Natural killer cell (primary cell): Measurements from ENCODE around the gene PAK5. TPM values are rescaled to one million over a fixed set of nuclear protein-coding genes. Genes with fewer than 3 reads are reported as not detected.

Experiments used
- ATAC-seq, 3 donors: fragments of 150-1000 bp in 2 of 3; fragments of 200-7000 bp in 1 of 3; cut with Tn5 transposase; 1 replicate in 1 of 3; 2 replicates in 2 of 3; pipeline ENCODE4 v1.10.0; 2021; ENCODE audit warnings: mild to moderate bottlenecking in 2 of 3, moderate library complexity in 2 of 3
- DNase-seq, 2 donors: peaks; one replicate each; pipeline versions ENCODE4 v3.0.0 to v3.0.0-alpha.2; 2013 to 2021; ENCODE audit warnings: mixed read lengths in 1 of 2
- H3K27ac ChIP-seq: one replicate; pipeline ENCODE4 v1.5.1; 2013; ENCODE audit warnings: mild to moderate bottlenecking, low read length
- H3K27me3 ChIP-seq: one replicate; pipeline ENCODE4 v1.6.1; 2013; ENCODE audit warnings: low read length; ENCODE audit not compliant: control insufficient read depth, insufficient read depth
- H3K36me3 ChIP-seq: one replicate; pipeline ENCODE4 v1.6.1; 2013; ENCODE audit warnings: low read length; ENCODE audit not compliant: control insufficient read depth, insufficient read depth
- H3K4me1 ChIP-seq: one replicate; pipeline ENCODE4 v1.6.1; 2013; ENCODE audit warnings: low read length; ENCODE audit not compliant: control insufficient read depth, insufficient read depth
- H3K4me3 ChIP-seq: one replicate; pipeline ENCODE4 v1.5.1; 2013; ENCODE audit warnings: low read length
- H3K9me3 ChIP-seq: one replicate; pipeline ENCODE4 v1.6.1; 2013; ENCODE audit warnings: low read length; ENCODE audit not compliant: control insufficient read depth, insufficient read depth
- H3K27ac Mint-ChIP-seq, 2 donors: one replicate each; pipeline ENCODE4 v1.8.0; 2022; ENCODE audit warnings: mild to moderate bottlenecking in 2 of 2, mixed read lengths in 2 of 2, moderate library complexity in 1 of 2
- H3K27me3 Mint-ChIP-seq, 2 donors: one replicate each; pipeline ENCODE4 v1.8.0; 2022; ENCODE audit warnings: low read depth in 2 of 2, mixed read lengths in 2 of 2
- H3K36me3 Mint-ChIP-seq: one replicate; pipeline ENCODE4 v1.8.0; 2022; ENCODE audit warnings: mixed read lengths
- H3K4me1 Mint-ChIP-seq, 2 donors: one replicate each; pipeline ENCODE4 v1.8.0; 2022; ENCODE audit warnings: mixed read lengths in 2 of 2
- H3K4me3 Mint-ChIP-seq: one replicate; pipeline ENCODE4 v1.8.0; 2022; ENCODE audit warnings: mild to moderate bottlenecking, moderate library complexity, mixed read lengths
- H3K9me3 Mint-ChIP-seq, 2 donors: one replicate each; pipeline ENCODE4 v1.8.0; 2022; ENCODE audit warnings: mixed read lengths in 2 of 2
- WGBS: methylation state at CpG from one replicate; pipeline ENCODE4 v1.1.7; 2013; ENCODE audit warnings: missing lambda C conversion rate; ENCODE audit not compliant: insufficient coverage; 5-methylcytosine and 5-hydroxymethylcytosine counted together
- intact Hi-C: fragments of 100-400 bp; cut with micrococcal nuclease; formaldehyde crosslinking; loops from one replicate; pipeline ENCODE4 v1.14.2; 2022
- total RNA-seq, 4 donors: library from RNA; stranded (reverse); fragments of 120-200 nt in 1 of 4; gene quantifications; one replicate each; pipeline versions ENCODE4 v1.2.3 to v1.2.4, GENCODE V29; 2013 to 2022
- TF ChIP-seq, protein P1 (sequence below): fragments of 200-600 bp; IDR thresholded peaks from one replicate; pipeline ENCODE4 v1.8.0; 2022; ENCODE audit warnings: antibody characterized with exemption

Gene PAK5
- total RNA-seq, 3 donors from 2014 or later (not counting 1 experiment from before 2014, with no cell fraction given), result not detected

DNA sequence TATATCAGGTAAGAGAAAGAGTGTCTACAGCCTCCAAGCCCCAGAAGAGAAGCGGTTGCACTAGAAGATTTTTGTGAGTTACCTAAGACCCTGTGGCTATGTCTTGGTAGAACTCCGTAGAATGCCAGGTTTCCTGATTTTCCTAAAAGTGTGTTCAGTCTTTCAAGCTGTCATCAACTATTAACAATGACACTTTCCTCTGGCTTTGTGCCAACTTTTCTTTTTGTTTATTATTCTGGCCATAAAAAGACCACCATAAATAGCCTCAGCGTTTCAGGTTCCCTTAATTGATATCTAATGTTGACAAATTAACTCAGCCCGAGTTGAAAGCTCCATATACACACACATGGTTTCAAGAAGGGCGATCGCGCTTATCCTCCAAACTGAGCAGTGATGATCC is 1.2 kb downstream of the PAK5 start:
- Mint-ChIP-seq H3K9me3 (peaks cover 4 to 7% of the 10 kb centered on the region in 2 donors), H3K4me1 (no peaks in the 10 kb centered on the region), H3K27ac (no peak overlapping the region), H3K27me3 (peaks cover 22 to 29% of the 10 kb centered on the region in 2 donors), H3K36me3 (peaks cover 8% of the 10 kb centered on the region), H3K4me3 (no peak overlapping the region)
- ATAC-seq (no peak), DNase-seq (no peak)
- no peak overlapping the region for H3K4me3 ChIP-seq
- H3K36me3 ChIP-seq, result no peaks in the 10 kb centered on the region
- intact Hi-C loops, result no loop called here
- H3K27ac ChIP-seq, result no peak overlapping the region
- peaks cover 10% of the 10 kb centered on the region for H3K27me3 ChIP-seq
- no peaks in the 10 kb centered on the region for H3K4me1 ChIP-seq
- no peaks in the 10 kb centered on the region for H3K9me3 ChIP-seq
- TF ChIP-seq, protein P1, sequence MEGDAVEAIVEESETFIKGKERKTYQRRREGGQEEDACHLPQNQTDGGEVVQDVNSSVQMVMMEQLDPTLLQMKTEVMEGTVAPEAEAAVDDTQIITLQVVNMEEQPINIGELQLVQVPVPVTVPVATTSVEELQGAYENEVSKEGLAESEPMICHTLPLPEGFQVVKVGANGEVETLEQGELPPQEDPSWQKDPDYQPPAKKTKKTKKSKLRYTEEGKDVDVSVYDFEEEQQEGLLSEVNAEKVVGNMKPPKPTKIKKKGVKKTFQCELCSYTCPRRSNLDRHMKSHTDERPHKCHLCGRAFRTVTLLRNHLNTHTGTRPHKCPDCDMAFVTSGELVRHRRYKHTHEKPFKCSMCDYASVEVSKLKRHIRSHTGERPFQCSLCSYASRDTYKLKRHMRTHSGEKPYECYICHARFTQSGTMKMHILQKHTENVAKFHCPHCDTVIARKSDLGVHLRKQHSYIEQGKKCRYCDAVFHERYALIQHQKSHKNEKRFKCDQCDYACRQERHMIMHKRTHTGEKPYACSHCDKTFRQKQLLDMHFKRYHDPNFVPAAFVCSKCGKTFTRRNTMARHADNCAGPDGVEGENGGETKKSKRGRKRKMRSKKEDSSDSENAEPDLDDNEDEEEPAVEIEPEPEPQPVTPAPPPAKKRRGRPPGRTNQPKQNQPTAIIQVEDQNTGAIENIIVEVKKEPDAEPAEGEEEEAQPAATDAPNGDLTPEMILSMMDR, result no peak
- 65% methylated on average over 7 of the region's 7 CpGs for WGBS

DNA sequence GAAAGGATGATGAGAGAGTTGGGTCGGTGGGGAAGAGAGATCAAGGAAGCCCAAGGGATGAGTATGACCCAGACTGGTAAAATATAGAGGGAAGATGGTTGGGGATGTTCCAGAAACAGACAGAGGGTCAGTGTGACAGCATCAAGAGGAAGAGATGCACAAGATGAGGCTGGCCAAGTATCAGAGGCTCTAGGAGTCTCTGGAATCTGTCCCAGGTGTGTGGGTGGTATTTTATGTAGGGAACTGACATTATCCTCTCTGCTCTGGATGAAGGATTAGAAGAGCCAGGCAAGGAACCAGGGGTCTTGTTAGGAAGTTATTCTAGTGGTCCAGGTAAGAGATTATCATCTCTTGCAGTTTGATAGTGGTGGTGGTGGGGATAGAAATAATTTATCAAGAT is 3.6 kb downstream of the PAK5 start:
- no peaks in the 10 kb centered on the region for H3K36me3 Mint-ChIP-seq
- no peak for ATAC-seq
- Histone ChIP-seq H3K36me3 (no peaks in the 10 kb centered on the region), H3K9me3 (no peaks in the 10 kb centered on the region), H3K4me3 (no peak overlapping the region), H3K27me3 (peaks cover 10% of the 10 kb centered on the region), H3K27ac (no peak overlapping the region), H3K4me1 (no peaks in the 10 kb centered on the region)
- no peak for DNase-seq
- no peak overlapping the region for H3K27ac Mint-ChIP-seq
- H3K27me3 Mint-ChIP-seq, result peaks cover 19 to 21% of the 10 kb centered on the region in 2 donors
- no peaks in the 10 kb centered on the region for H3K4me1 Mint-ChIP-seq
- no peak overlapping the region for H3K4me3 Mint-ChIP-seq
- TF ChIP-seq, protein P1, result no peak
- intact Hi-C loops, result no loop called here
- WGBS, result 64% methylated on average over 1 of the region's 1 CpG
- H3K9me3 Mint-ChIP-seq, result peaks cover 4 to 5% of the 10 kb centered on the region in 2 donors

DNA sequence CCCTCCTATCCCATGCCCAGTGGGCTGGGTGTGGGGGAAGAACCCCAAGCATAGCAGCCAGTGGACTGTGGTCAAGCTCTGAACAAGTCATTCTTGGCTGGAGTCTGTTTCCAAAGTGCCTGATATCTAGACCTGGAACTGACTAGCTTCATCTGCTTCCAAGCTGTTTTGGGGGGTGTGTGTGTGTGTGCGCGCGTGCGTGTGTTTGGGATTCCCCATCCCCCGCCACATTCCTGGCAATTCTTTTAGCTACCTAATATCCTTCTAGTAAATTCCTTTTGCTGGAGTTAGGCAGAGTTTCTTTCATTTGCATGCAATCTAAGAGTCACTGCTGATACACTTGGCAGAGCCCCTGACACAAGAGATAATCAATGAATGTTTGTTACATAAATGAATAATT is 7.8 kb downstream of the PAK5 start:
- Histone ChIP-seq H3K9me3 (no peaks in the 10 kb centered on the region), H3K27me3 (no peaks in the 10 kb centered on the region), H3K27ac (no peak overlapping the region), H3K4me1 (no peaks in the 10 kb centered on the region), H3K36me3 (no peaks in the 10 kb centered on the region), H3K4me3 (no peak overlapping the region)
- H3K4me1 Mint-ChIP-seq, result no peaks in the 10 kb centered on the region
- no peaks in the 10 kb centered on the region for H3K36me3 Mint-ChIP-seq
- WGBS, result 100% methylated on average over 1 of the region's 5 CpGs
- no peak overlapping the region for H3K27ac Mint-ChIP-seq
- peaks cover 0 to 5% of the 10 kb centered on the region in 2 donors for H3K27me3 Mint-ChIP-seq
- peaks cover 4 to 5% of the 10 kb centered on the region in 2 donors for H3K9me3 Mint-ChIP-seq
- intact Hi-C loops, result no loop called here
- no peak for ATAC-seq
- no peak overlapping the region for H3K4me3 Mint-ChIP-seq
- DNase-seq, result no peak
- TF ChIP-seq, protein P1, result no peak

- Histone ChIP-seq H3K4me1 (no peaks in the 10 kb centered on the region), H3K27me3 (no peaks in the 10 kb centered on the region), H3K9me3 (no peaks in the 10 kb centered on the region), H3K4me3 (no peak overlapping the region), H3K27ac (no peak overlapping the region), H3K36me3 (no peaks in the 10 kb centered on the region)
- Mint-ChIP-seq H3K27ac (no peak overlapping the region), H3K27me3 (peaks cover 0 to 2% of the 10 kb centered on the region in 2 donors), H3K4me1 (no peaks in the 10 kb centered on the region), H3K36me3 (no peaks in the 10 kb centered on the region), H3K9me3 (peaks cover 0 to 2% of the 10 kb centered on the region in 2 donors), H3K4me3 (no peak overlapping the region)
- TF ChIP-seq, protein P1, result no peak
- DNase-seq, result no peak
- intact Hi-C loops, result no loop called here
- ATAC-seq, result no peak
Observed at GRCh38 chr20:9829835-9830234, 9.0 kb downstream of the PAK5 start.
